Measurements from ENCODE around the gene ID1.
"Not testable (repeated sequence)": the region's sequence is repeated elsewhere in the genome, so short reads cannot be mapped to it uniquely, and the experiment has no call there.

Gene ID1

DNA sequence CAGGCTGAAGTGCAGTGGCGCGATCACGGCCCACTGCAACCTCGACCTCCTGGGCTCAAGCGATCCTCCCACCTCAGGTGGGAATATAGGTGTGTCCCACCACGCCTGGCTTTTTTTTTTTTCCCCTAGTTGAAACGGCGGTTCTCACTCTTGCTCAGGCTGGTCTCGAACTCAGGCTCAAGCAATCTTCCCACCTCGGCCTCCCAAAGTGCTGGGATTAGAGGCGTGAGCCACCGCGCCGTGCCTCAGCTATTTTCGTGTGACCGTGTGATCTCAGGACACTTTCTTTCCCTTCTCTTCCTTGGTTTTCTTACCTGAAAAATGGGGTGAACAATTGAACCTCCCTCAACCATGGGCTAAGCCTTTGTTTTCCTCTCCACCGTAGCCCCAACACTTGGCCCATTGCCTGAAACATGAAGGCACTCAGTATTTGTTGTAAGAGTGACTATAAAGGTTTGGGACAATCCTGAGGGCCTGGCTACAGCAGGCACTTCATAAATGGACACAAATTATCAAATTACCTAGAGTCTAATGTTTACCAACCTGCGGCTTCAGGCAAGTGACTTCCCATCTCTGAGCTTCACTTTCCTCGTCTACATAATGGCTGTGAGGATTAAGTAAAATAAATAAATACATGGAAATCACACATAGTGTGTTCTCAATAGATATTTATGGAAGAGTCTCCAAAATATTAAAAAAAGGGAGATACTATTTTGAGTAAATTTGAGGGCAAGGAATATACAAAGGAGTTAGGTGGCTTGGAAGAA lies 31.4 kb upstream of the ID1 start:
- no peak for DNase-seq (ENCODE audit: low spot score)

DNA sequence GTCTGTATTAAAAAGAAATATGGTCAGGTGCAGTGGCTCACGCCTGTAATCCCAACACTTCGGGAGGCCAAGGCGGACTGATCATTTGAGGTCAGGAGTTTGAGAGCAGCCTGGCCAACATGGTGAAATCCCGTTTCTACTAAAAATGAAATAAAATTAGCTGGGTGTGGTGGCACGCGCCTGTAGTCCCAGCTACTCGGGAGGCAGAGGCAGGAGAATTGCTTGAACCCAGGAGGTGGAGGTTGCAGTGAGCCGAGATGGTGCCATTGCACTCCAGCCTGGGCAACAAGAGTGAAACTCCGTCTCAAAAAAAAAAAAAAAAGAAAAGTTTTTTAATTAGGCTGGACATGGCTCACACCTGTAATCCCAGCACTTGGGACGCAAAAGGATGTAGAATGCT lies 30.1 kb upstream of the ID1 start:
- DNase-seq (ENCODE audit: low spot score): not testable (repeated sequence)

DNA sequence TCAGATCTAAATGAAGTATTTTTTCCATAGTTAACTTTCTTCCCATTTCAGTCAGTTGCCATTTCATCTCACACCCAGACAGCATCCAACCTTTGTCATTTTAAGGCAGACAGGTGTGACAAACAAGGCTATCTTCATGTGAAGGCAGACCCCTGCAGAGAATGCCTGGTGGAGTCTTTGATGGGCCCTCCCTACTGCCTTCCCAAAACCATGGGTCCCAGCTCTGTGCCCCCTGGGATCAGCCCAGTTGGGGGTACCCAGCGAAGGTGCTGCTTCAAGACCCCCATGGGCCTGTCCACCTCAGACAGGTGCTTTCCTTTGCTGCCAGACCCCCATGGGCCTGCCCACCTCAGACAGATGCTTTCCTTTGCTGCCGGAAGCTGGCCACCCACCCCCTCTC lies 28.3 kb upstream of the ID1 start:
- no peak for DNase-seq (ENCODE audit: low spot score)

DNA sequence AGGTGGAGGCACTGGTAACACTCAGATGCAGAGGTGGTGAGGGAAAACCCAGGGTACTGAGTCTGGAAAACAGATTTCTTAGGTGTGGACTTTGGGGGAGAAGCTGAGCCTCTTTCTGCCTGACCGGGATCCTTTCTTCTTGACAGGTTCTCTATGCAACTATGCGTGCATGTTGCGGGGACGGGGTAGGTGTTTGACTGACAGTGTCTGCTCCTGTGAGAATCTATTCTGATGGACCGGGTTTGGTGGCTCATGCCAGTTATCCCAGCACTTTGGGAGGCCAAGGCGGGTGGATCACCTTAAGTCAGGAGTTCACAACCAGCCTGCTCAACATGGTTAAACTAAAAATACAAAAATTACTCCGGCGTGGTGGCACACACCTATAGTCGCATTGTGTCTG lies 27.9 kb upstream of the ID1 start:
- no peak for DNase-seq (ENCODE audit: low spot score)

DNA sequence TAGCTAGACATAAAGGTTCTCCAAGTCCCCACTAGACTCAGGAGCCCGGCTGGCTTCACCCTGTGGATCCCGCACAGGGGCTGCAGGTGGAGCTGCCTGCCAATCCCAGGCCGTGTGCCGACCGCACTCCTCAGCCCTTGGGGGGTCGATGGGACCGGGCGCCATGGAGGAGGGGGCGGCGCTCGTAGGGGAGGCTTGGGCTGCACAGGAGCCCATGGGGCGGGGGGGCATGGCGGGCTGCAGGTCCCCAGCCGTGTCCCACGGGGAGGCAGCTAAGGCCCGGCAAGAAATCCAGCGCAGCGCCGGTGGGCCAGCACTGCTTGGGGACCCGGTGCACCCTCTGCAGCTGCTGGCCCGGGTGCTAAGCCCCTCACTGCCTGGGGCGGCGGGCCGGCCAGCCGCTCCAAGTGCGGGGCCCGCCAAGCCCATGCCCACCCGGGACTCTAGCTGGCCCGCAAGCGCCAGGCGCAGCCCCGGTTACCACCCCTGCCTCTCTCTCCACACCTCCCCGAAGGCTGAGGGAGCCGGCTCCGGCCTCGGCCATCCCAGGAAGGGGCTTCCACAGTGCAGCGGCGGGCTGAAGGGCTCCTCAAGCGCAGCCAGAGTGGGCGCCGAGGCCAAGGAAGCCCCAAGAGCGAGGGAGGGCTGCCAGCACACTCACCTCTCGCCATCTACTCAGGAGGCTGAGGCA lies 26.5 kb upstream of the ID1 start:
- no peak for DNase-seq (ENCODE audit: low spot score)

DNA sequence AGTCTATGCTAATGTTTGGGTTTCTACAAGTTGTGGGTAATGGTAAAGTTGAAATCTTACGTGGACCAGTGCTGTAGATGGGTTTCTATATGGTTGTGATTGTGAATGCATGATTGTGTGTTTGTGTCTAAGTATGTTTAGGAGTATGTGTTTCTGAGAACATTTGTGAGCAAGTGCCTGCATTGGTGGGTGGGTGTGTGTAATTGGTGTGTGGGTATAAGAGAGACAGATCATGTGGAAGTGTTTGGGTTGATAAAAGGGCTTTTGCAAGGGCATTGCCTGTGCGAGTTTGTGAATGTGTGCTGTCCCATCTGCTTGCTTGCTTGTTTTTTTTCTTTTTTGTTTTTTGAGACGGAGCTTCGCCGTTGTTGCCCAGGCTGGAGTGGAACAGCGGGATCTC lies 25.8 kb upstream of the ID1 start:
- no peak for DNase-seq (ENCODE audit: low spot score)

DNA sequence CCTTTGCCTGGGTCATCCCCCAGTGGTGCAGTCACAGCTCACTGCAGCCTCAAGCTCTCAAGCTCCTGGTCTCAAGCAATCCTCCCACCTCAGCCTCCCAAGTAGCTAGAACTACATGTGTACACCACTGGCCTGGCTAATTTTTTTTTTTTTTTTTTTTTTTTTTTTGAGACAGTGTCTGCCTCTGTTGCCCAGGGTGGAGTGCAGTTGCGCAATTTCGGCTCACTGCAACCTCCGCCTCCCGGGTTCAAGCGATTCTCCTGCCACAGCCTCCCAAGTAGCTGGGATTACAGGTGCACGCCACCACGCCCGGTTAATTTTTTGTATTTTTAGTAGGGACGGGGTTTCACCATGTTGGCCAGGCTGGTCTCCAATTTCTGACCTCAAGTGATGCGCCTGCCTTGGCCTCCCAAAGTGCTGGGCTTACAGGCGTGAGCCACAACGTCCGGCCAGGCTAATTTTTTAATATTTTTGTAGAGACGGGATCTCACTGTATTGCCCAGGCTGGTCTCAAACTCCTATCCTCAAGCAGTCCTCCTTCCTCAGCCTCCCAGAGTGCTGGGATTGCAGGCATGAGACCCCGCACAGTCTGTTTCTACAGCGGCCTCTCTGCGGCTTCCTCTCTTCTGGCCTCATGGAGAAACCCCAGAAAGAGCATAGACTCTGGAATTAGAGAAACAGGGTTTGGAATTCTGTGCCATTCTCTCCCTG lies 25.0 kb upstream of the ID1 start:
- DNase-seq (ENCODE audit: low spot score): not testable (repeated sequence)

DNA sequence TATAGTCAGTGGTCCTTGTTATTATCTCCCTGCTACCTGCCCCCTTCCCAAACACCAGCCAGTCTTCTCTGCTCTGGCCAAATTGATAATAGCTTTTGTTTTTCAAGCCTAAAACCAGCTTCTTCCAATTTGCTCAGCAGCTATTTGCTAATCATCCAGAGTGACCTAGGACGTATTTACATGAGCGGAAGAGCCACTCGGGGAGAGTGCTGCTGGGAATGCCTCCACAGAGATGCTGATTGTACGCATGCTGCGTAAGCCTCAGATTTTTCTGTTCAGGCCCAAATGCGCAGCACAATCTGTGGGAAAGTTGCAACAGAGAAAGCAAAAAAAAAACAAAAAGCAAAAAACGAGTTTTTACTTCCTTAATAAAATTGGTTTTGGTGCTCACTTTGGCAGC lies 24.4 kb upstream of the ID1 start:
- DNase-seq (ENCODE audit: low spot score): no peak

DNA sequence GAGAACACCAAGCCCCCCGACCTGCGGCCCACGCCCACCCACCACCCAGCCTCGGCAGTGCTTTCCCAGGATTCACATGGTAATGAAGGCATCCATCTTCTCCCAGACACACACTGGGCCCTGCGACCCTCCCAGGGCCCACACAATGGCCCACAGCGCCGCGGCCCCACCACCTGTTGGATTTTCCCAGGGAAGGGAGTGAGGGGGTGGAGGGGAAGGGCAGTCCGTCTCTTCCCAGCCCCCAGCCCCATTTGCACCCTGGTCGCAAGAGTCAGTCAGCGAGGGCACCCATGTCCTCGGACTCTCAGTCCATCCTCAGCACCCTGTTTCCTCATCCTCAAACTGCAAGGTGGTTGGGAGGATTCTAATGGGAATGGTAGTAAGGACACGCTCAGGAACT lies 23.7 kb upstream of the ID1 start:
- no peak for DNase-seq (ENCODE audit: low spot score)

DNA sequence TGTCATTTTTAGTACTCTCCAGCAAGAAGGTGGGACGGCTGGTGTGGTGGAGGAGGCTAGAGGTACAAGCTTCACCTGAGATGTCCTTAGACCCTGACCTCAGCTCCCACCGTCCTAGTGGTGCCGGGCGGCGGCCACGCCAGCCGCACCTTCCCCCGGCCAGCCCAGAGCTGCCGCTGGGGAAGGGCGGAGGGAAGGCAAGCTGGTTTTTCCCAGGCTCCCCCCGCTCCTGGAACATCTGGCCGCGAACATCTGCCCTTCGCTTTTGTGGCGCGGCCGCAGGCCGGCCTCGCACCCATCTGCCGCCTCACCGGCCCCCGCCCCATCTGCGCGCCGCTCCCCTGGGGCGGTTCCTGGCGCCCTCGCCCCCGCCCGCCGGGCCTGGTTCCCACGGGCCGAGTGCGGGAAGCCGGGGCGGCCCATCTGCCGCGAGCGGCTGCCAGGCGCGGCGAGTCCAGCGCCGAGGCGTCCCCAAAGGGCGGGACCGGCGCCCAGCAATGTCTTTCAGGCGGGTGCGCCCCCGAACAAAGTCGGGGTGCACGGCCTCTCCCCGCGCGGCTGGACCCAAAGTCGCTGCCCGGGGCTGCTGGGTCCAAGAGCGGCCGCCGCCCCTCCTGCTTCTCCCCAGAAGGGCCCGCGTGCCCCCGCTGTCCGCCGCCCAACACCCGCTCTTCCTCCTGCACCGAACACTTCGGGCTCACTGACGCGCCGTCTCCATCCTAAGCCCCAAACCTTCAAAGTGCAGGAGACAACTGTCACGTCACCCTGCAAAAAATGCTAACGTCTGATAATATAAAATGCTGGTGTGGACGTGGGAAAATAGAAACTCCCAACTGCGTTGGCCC lies 17.3 kb upstream of the ID1 start:
- DNase-seq (ENCODE audit: low spot score): no peak

DNA sequence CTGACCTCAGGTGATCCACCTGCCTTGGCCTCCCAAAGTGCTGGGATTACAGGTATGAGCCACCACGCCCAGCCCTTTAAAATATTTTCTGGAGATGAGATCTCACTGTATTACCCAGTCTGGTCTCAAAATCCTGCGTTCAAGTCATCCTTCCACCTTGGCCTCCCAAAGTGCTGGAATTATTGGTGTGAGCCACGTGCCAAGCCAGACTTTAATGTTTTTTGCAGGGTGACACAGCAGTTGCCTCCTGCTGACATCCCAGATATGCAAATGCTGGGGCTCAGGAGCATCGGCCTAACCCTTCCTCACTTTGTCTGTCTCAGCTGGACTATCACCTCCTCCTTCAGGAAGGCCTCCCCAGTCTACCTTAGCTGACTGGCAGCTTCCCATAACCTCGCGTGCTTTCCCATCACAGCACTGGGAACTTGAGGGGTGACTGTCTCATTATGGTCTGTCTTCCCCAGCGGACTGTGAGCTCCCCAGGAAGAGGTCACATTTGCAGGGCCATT lies 14.3 kb upstream of the ID1 start:
- no peak for DNase-seq (ENCODE audit: low spot score)

DNA sequence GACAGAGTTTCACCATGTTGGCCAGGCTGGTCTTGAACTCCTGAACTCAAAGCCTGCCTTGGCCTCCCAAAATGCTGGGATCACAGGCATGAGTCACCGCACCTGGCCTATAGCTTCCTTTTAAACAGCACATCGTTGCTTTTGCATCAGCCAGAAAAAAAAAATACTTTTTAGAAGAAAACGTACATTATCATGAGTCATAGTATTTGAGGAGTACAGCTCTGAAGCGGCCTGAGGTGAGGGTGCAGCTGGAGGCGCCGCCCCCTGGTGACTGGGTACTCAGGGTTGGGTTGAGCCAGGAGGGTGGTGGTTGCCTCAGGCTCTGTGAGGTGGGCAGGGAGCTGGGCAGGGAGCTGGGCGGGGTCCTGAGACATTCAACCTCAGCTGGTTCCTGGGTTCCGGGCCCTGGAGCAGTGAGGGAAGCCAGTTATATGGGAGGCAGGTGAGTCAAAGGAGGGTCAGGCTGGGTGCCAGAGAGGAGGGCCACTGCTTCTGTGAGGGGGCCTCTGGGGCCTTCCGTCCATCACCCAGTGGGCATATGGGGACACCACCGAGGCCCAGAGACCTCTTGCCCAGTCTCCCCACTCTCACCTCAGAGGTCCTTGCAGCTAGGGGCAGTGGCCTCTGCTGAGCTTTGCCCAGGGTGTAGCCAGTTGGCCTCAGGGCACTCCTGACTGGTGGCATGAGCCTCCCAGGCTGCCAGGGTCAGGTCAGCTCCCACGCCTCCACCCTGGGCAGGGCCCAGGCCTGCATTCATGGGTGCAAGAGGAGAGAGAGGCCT lies 11.7 kb upstream of the ID1 start:
- DNase-seq (ENCODE audit: low spot score): no peak

DNA sequence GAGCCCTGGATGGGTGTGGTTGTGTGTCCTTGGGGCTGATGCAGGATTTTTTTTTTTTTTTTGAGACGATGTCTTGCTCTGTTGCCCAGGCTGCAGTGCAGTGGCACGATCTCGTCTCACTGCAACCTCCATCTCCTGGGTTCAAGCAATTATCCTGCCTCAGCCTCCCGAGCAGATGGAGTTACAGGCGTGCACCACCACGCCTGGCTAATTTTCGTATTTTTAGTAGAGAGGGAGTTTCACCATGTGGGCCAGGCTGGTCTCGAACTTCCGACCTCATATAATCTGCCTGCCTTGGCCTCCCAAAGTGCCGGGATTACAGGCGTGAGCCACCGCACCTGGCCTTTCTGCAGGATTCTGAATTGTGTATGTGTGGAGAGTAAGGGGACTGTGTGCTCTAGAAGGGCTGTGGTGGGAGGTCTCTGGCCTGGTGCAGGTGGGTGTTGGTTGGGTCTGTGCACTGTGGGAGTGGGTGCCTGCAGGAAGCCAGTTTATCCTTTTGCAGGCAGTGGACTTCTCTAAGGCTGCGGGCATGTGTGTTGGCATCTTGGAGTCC lies 11.0 kb upstream of the ID1 start:
- no peak for DNase-seq (ENCODE audit: low spot score)

DNA sequence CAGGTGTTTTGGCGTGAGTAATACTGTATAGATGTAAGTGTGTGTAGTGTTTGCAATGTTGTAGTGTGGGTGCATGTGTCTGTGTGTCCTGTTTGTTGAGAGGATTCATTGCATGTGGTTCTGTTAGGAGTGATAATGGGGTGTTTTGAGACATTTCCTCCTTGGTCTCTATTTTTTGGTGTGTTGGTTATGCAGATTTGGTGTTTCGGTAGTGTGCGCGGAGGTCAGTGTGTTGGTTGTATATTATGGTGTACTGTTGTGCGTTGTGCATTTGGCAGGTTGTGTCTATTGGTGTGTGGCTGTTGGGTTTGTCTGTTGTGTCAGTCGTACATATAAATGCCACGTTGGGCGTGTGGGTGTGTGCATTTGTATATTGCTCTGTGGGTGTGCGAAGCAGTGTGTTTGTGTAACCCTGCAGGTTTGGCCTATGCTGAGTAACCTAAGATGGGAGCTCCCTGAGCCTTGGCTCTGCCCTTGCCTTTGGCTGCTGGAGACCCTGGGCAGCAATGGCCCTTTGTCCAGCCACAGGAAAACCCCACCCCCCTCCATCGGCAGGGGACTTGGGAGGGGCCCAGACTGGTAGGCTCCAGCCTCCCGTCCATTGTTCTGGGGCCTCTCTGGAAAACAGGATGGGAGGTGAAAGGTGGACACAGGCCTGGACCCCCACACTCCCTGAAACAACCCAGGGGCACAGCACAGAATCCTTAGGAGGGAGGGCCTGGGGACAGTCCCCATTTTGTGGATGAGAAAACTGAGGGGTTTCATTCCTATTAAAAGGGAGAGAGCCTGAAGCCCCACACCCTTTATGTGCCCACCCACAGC lies 10.3 kb upstream of the ID1 start:
- no peak for DNase-seq (ENCODE audit: low spot score)

DNA sequence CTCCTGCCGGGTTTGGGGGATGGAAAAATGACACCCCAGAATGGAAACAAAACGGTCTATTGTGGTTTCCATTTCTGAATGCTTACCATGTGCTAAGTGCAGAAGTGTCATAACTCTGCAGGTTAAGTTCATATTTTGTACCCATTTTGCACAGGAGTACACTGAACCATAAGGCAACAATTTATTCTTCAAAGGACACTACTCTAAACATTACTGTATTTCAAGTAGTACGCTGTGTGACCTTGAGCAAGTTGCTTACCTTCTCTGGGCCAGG lies 9.8 kb upstream of the ID1 start:
- DNase-seq (ENCODE audit: low spot score): no peak

DNA sequence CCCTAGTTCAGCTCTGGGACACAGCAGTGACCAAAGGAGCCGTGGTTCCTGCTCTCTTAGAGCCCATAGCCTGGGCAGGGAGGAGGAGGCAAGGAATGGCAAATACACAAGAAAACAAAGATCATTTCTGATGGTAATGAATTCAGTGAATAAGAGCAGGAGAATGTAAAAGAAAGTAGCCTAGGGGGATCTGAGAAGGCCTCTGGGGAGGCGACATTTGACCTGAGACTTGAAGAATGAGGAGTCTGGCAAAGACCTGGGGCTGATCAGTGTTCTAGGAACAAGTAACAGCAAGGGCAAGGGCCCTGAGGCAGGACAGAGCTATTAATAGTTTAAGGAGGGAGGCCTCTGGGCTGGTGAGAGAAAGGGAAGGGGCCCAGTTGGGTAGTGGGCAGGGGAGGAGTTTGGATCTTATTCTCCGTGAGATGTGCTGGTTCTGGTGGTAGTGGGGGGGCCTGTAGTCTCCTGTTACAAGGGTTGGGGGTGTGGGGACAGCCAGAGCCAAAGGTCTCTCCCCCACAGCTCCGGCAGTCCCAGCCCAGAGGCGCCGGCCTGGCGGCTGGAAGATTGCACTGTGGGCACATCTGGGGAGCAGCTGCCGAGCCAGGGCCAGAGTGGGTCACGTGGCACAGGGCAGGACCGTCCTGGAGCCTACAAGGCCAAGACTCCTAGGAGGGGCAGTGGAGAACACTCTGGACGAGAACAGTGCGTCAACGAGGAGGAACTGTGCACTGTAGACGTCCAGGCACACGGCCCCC lies 9.3 kb upstream of the ID1 start:
- DNase-seq (ENCODE audit: low spot score): no peak

DNA sequence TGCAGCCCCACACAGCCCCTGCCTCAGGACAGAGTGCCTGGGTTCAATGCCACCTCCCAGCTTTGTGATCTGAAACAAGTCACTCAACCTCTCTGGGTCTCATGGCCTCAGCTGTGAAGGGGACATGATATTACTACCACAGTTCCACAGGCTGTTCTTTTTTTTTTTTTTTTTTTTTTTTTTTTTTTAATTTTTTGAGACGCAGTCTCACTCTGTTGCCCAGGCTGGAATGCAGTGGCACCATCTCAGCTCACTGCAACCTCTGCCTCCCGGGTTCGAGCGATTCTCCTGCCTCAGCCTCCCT lies 8.7 kb upstream of the ID1 start:
- not testable (repeated sequence) for DNase-seq (ENCODE audit: low spot score)

DNA sequence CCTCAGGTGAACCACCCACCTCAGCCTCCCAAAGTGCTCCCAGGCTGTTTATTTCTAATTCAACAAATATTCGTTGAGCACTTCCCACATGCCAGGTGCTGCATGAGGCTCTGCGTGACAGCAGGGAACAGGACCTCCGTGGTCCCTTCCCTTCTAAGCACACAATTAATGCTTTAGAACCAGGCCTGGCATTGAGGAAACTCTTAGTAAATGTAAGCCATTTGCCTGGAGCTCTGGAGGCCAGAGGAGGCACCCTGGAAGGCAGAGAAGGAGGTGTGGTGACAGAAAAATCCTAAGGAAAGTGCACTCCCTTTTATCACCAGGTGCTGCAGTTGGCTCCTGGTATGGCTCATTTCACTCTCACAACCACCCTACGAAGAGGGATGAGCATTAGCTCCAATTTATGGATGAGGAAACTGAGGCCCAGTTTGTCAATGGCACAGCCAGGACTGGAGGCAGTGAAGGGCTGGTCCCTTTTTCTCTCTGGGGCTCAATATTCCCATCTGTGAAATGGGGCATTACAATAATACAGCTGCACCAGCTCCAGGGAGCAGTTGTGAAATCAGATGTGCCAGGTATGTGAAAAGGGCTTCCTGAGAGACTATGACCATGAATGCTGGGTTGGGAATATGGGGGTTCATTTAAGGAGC lies 8.1 kb upstream of the ID1 start:
- no peak for DNase-seq (ENCODE audit: low spot score)

DNA sequence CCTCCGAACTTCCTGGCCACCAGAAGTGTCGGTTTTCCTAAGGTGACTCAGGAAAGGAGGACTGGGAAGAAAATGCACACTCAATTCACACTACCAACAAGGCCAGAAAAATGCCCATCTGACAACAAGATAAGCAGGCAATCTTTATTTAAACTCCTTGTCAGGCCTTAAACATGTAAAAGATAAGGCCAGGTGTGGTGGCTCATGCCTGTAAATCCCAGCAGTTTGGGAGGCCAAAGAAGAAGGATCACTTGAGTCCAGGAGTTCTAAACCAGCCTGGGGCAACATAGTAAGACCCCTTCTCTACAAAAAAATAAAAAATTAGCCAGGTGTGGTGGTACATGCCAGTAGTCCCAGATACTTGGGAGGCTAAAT lies 7.6 kb upstream of the ID1 start:
- DNase-seq (ENCODE audit: low spot score): no peak

Measured in CD4-positive, alpha-beta T cell treated with Interleukin-6 at 100 ng/mL for 8 hours (primary cell).